H1 (cell line): ENCODE results near the gene HDC. TPM values are rescaled to one million over a fixed set of nuclear protein-coding genes. Genes with fewer than 3 reads are reported as not detected.

Source experiments
- CTCF ChIP-seq, 3 experiments: IDR thresholded peaks; 1 replicate in 2 of 3; 2 replicates in 1 of 3; pipeline versions ENCODE4 v1.5.1 to v1.6.1; 2011; ENCODE audit warnings: low read length in 3 of 3, mild to moderate bottlenecking in 3 of 3, inconsistent platforms in 2 of 3, low read depth in 1 of 3, moderate library complexity in 1 of 3; ENCODE audit not compliant: insufficient read depth in 1 of 3; ENCODE audit errors: control extremely low read depth in 1 of 3
- EP300 ChIP-seq, 2 experiments: IDR thresholded peaks; 1 replicate in 1 of 2; 2 replicates in 1 of 2; pipeline ENCODE4 v1.6.1; 2011 to 2012; ENCODE audit warnings: low read depth in 2 of 2, low read length in 2 of 2, mild to moderate bottlenecking in 2 of 2, borderline replicate concordance in 1 of 2, inconsistent platforms in 1 of 2, moderate library complexity in 1 of 2
- EZH2 ChIP-seq: fragments of 200-600 bp; sonication (generic); IDR thresholded peaks from 2 replicates; pipeline ENCODE4 v1.7.1; 2012; ENCODE audit warnings: low read depth, mild to moderate bottlenecking, moderate library complexity, low read length, inconsistent platforms; ENCODE audit not compliant: severe bottlenecking
- GABPA ChIP-seq: IDR thresholded peaks from 2 replicates; pipeline ENCODE4 v1.6.1; 2011; ENCODE audit warnings: mild to moderate bottlenecking, low read length, moderate library complexity, borderline replicate concordance; ENCODE audit not compliant: insufficient read depth
- JUN ChIP-seq: IDR thresholded peaks from 2 replicates; pipeline ENCODE4 v1.6.1; 2011; ENCODE audit warnings: low read depth, mild to moderate bottlenecking, improper control_type of control experiment, low read length
- RNF2 ChIP-seq: fragments of 200-900, 300-1000 bp; sonication (generic); IDR thresholded peaks from 2 replicates; pipeline ENCODE4 v1.7.1; 2016; ENCODE audit warnings: borderline replicate concordance, low read depth, mild to moderate bottlenecking, antibody characterized with exemption, low read length; ENCODE audit not compliant: poor library complexity, severe bottlenecking; ENCODE audit errors: missing control alignments
- SUZ12 ChIP-seq: fragments of 200-600 bp; sonication (generic); IDR thresholded peaks from 2 replicates; pipeline ENCODE4 v1.6.1; 2012; ENCODE audit warnings: mild to moderate bottlenecking, inconsistent platforms, low read length, moderate library complexity, mixed read lengths
- polyA plus RNA-seq, 7 experiments: library from polyadenylated mRNA; depleted of rRNA in 3 of 7; stranded (reverse) in 5 of 7; unstranded in 2 of 7; fragments of >200 nt in 5 of 7; fragments of 200-250 nt in 2 of 7; gene quantifications; 1 replicate in 5 of 7; 2 replicates in 1 of 7; 4 replicates in 1 of 7; pipeline versions ENCODE4 v1.2.1 to v1.2.3, GENCODE V29; 2011 to 2013; ENCODE audit warnings: missing spikeins in 2 of 7, mixed read lengths in 2 of 7
- total RNA-seq: library from RNA; stranded (reverse); fragmentation: NEBNext Ultra II Directional; extraction: Animal tissue kit (Norgen Biotek cat#: 25700); gene quantifications from 2 replicates; pipeline ENCODE4 v1.2.1, GENCODE V29; 2021
- TF ChIP-seq, protein P1 (sequence below): fragments of 300-600 bp; sonication (generic); IDR thresholded peaks from 2 replicates; pipeline ENCODE4 v1.7.1; 2012; ENCODE audit warnings: low read length, moderate library complexity, mild to moderate bottlenecking, inconsistent platforms; ENCODE audit not compliant: insufficient replicate concordance

HDC gene
- total and polyA plus RNA-seq, 2 of the 8 experiments (the other 6 are each of a cell fraction or from before 2014, with no cell fraction given) = 0.20 to 0.22 TPM

GRCh38 chr15:50302581-50302980, 37.1 kb upstream of the HDC start (continued):
- TF ChIP-seq, protein P1, sequence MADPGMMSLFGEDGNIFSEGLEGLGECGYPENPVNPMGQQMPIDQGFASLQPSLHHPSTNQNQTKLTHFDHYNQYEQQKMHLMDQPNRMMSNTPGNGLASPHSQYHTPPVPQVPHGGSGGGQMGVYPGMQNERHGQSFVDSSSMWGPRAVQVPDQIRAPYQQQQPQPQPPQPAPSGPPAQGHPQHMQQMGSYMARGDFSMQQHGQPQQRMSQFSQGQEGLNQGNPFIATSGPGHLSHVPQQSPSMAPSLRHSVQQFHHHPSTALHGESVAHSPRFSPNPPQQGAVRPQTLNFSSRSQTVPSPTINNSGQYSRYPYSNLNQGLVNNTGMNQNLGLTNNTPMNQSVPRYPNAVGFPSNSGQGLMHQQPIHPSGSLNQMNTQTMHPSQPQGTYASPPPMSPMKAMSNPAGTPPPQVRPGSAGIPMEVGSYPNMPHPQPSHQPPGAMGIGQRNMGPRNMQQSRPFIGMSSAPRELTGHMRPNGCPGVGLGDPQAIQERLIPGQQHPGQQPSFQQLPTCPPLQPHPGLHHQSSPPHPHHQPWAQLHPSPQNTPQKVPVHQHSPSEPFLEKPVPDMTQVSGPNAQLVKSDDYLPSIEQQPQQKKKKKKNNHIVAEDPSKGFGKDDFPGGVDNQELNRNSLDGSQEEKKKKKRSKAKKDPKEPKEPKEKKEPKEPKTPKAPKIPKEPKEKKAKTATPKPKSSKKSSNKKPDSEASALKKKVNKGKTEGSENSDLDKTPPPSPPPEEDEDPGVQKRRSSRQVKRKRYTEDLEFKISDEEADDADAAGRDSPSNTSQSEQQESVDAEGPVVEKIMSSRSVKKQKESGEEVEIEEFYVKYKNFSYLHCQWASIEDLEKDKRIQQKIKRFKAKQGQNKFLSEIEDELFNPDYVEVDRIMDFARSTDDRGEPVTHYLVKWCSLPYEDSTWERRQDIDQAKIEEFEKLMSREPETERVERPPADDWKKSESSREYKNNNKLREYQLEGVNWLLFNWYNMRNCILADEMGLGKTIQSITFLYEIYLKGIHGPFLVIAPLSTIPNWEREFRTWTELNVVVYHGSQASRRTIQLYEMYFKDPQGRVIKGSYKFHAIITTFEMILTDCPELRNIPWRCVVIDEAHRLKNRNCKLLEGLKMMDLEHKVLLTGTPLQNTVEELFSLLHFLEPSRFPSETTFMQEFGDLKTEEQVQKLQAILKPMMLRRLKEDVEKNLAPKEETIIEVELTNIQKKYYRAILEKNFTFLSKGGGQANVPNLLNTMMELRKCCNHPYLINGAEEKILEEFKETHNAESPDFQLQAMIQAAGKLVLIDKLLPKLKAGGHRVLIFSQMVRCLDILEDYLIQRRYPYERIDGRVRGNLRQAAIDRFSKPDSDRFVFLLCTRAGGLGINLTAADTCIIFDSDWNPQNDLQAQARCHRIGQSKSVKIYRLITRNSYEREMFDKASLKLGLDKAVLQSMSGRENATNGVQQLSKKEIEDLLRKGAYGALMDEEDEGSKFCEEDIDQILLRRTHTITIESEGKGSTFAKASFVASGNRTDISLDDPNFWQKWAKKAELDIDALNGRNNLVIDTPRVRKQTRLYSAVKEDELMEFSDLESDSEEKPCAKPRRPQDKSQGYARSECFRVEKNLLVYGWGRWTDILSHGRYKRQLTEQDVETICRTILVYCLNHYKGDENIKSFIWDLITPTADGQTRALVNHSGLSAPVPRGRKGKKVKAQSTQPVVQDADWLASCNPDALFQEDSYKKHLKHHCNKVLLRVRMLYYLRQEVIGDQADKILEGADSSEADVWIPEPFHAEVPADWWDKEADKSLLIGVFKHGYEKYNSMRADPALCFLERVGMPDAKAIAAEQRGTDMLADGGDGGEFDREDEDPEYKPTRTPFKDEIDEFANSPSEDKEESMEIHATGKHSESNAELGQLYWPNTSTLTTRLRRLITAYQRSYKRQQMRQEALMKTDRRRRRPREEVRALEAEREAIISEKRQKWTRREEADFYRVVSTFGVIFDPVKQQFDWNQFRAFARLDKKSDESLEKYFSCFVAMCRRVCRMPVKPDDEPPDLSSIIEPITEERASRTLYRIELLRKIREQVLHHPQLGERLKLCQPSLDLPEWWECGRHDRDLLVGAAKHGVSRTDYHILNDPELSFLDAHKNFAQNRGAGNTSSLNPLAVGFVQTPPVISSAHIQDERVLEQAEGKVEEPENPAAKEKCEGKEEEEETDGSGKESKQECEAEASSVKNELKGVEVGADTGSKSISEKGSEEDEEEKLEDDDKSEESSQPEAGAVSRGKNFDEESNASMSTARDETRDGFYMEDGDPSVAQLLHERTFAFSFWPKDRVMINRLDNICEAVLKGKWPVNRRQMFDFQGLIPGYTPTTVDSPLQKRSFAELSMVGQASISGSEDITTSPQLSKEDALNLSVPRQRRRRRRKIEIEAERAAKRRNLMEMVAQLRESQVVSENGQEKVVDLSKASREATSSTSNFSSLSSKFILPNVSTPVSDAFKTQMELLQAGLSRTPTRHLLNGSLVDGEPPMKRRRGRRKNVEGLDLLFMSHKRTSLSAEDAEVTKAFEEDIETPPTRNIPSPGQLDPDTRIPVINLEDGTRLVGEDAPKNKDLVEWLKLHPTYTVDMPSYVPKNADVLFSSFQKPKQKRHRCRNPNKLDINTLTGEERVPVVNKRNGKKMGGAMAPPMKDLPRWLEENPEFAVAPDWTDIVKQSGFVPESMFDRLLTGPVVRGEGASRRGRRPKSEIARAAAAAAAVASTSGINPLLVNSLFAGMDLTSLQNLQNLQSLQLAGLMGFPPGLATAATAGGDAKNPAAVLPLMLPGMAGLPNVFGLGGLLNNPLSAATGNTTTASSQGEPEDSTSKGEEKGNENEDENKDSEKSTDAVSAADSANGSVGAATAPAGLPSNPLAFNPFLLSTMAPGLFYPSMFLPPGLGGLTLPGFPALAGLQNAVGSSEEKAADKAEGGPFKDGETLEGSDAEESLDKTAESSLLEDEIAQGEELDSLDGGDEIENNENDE = no peak
- TF ChIP-seq GABPA (no peak), RNF2 (no peak), CTCF (IDR thresholded peaks at IDR 0.05; ENCODE audit: control extremely low read depth in 1 of 3, insufficient read depth in 1 of 3, low read depth in 1 of 3, low read length in 3 of 3) (no peak), EP300 (IDR thresholded peaks at IDR 0.05; ENCODE audit: borderline replicate concordance in 1 of 2, low read depth in 2 of 2, low read length in 2 of 2) (no peak), JUN (no peak), EZH2 (no peak), SUZ12 (no peak)
